Endodermal cell (in vitro differentiated cells): ENCODE data around the gene GCNT2. TPM values are rescaled to one million over a fixed set of nuclear protein-coding genes. Genes with fewer than 3 reads are reported as not detected.
"Not testable (repeated sequence)": the region's sequence is repeated elsewhere in the genome, so short reads cannot be mapped to it uniquely, and the experiment has no call there.

Experiments used
- DNase-seq: peaks from one replicate; pipeline ENCODE4 v3.0.0-alpha.2; 2017
- H3K27ac ChIP-seq: 2 replicates; pipeline ENCODE4 v1.5.1; 2013; ENCODE audit warnings: mild to moderate bottlenecking, low read depth, low read length, moderate library complexity
- H3K27me3 ChIP-seq: 2 replicates; pipeline ENCODE4 v1.6.1; 2013; ENCODE audit warnings: mild to moderate bottlenecking, low read length, moderate library complexity; ENCODE audit not compliant: insufficient read depth, control insufficient read depth, poor library complexity, severe bottlenecking
- H3K36me3 ChIP-seq: 2 replicates; pipeline ENCODE4 v1.7.0; 2013; ENCODE audit warnings: mild to moderate bottlenecking, low read length, moderate library complexity; ENCODE audit not compliant: control insufficient read depth, insufficient read depth
- H3K4me1 ChIP-seq: one replicate; pipeline ENCODE4 v1.7.0; 2013; ENCODE audit warnings: low read length; ENCODE audit not compliant: control insufficient read depth, insufficient read depth
- H3K4me3 ChIP-seq: 2 replicates; pipeline ENCODE4 v1.5.1; 2013; ENCODE audit warnings: mild to moderate bottlenecking, low read length, moderate library complexity
- H3K9ac ChIP-seq: 2 replicates; pipeline ENCODE4 v1.6.1; 2013; ENCODE audit warnings: mild to moderate bottlenecking, low read length, moderate library complexity; ENCODE audit not compliant: poor library complexity, severe bottlenecking; ENCODE audit errors: extremely low read depth
- H3K9me3 ChIP-seq: 2 replicates; pipeline ENCODE4 v1.6.1; 2013; ENCODE audit warnings: mild to moderate bottlenecking, low read length, moderate library complexity; ENCODE audit not compliant: control insufficient read depth
- H3K27ac Mint-ChIP-seq: 2 replicates; pipeline ENCODE4 v1.8.0; 2020; ENCODE audit warnings: mixed read lengths
- H3K27me3 Mint-ChIP-seq: 2 replicates; pipeline ENCODE4 v1.8.0; 2021; ENCODE audit warnings: mild to moderate bottlenecking, mixed read lengths; ENCODE audit not compliant: insufficient read depth
- H3K36me3 Mint-ChIP-seq: 2 replicates; pipeline ENCODE4 v1.8.0; 2020; ENCODE audit warnings: low read depth, mixed read lengths
- H3K4me1 Mint-ChIP-seq: 2 replicates; pipeline ENCODE4 v1.8.0; 2020; ENCODE audit warnings: mixed read lengths
- H3K4me3 Mint-ChIP-seq: 2 replicates; pipeline ENCODE4 v1.8.0; 2020; ENCODE audit warnings: mild to moderate bottlenecking, moderate library complexity, mixed read lengths
- H3K9me3 Mint-ChIP-seq: 2 replicates; pipeline ENCODE4 v1.8.0; 2020; ENCODE audit warnings: mild to moderate bottlenecking, mixed read lengths
- CTCF ChIP-seq: fragments of 200-600 bp; sonication (generic); conservative IDR thresholded peaks from 2 replicates; pipeline ENCODE4 v1.5.0; 2021; ENCODE audit warnings: antibody characterized with exemption, mild to moderate bottlenecking
- WGBS, 2 experiments: methylation state at CpG; one replicate each; pipeline versions ENCODE4 v1.1.5 to v1.1.7; 2013; ENCODE audit warnings: missing lambda C conversion rate in 2 of 2, mixed read lengths in 1 of 2; ENCODE audit not compliant: insufficient coverage in 1 of 2, insufficient read length in 1 of 2; 5-methylcytosine and 5-hydroxymethylcytosine counted together
- total RNA-seq, 2 donors: library from RNA; stranded (reverse); fragmentation: NEBNext Ultra II Directional in 1 of 2; extraction: Animal tissue kit (Norgen Biotek cat#: 25700) in 1 of 2; gene quantifications; 2 replicates in 1 of 2; 3 replicates in 1 of 2; pipeline ENCODE4 v1.2.1, GENCODE V29; 2021

The GCNT2 gene
- total RNA-seq, 2 donors from 2014 or later = 23.3 to 24.9 TPM

DNA sequence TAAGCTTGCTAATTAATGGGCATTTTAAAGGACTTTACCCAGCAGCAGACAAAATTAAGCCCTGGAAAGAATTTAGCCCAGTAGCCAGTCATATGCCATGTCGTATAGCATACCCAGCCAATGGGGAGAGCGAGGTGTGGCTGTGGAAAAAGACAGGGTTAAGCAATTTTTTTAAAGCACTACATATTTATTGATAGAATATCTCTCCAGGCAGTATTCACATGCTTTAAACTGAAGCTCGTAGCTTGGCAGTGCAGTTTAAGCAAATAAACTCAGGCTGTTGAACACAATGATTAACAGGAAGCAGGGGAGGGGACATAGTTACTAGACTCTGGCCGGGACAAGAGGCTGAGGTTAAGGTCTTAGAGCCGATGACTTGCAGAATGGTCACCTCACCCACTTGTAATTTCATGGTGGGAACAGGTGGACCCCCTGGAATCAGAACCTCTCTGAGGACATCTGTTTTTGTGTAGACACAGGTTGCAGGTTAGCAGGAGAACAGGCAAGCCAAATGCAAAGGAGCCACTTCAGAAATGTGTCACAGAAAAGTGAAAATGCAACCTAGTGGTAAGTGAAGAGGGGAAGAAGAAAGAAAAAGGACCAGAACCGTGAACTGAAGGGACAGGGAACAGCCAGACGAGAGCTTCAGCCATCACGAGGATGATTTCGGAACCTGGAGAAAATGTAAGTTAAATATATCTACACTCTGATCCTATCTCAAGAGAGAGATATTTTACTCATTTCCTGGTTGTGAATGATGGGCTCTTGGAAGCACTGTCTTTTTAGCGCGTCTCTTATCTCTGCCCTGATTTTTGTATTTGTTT is 7.2 kb downstream of the GCNT2 start:
- Histone ChIP-seq H3K27ac (no peak overlapping the region), H3K27me3 (no peaks in the 10 kb centered on the region), H3K9me3 (no peaks in the 10 kb centered on the region), H3K4me3 (no peak overlapping the region), H3K36me3 (no peaks in the 10 kb centered on the region), H3K9ac (no peak overlapping the region), H3K4me1 (peaks cover 7% of the 10 kb centered on the region)
- no peaks in the 10 kb centered on the region for H3K36me3 Mint-ChIP-seq
- no peak for TF ChIP-seq CTCF
- WGBS, 2 experiments = 85 to 86% methylated on average over 8 to 10 of the region's 11 CpGs
- no peak overlapping the region for H3K4me3 Mint-ChIP-seq
- peak overlapping the region; percentile 85 for H3K27ac Mint-ChIP-seq
- H3K9me3 Mint-ChIP-seq = no peaks in the 10 kb centered on the region
- H3K4me1 Mint-ChIP-seq = peaks cover 25% of the 10 kb centered on the region
- H3K27me3 Mint-ChIP-seq = no peaks in the 10 kb centered on the region
- DNase-seq = peak; percentile 66

DNA sequence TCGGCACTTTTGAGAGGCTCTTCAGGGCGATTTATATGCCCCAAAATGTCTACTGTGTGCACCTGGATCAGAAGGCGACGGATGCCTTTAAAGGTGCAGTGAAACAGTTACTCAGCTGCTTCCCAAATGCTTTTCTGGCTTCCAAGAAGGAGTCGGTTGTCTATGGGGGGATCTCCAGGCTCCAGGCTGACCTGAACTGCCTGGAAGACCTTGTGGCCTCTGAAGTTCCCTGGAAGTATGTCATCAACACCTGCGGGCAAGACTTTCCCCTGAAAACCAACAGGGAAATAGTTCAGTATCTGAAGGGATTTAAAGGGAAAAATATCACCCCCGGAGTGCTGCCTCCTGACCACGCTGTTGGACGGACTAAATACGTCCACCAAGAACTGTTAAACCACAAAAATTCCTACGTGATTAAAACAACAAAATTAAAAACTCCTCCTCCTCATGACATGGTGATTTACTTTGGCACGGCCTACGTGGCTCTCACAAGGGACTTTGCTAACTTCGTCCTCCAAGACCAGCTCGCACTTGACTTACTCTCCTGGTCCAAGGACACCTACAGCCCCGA is 8.2 kb downstream of the GCNT2 start:
- Mint-ChIP-seq H3K36me3 (no peaks in the 10 kb centered on the region), H3K27ac (peak overlapping the region; percentile 35), H3K4me1 (peaks cover 23% of the 10 kb centered on the region), H3K9me3 (no peaks in the 10 kb centered on the region), H3K4me3 (no peak overlapping the region), H3K27me3 (no peaks in the 10 kb centered on the region)
- Histone ChIP-seq H3K9ac (no peak overlapping the region), H3K4me3 (no peak overlapping the region), H3K4me1 (peaks cover 7% of the 10 kb centered on the region), H3K27ac (no peak overlapping the region), H3K9me3 (no peaks in the 10 kb centered on the region), H3K27me3 (no peaks in the 10 kb centered on the region), H3K36me3 (no peaks in the 10 kb centered on the region)
- 93% methylated on average over 16 of the region's 16 CpGs for WGBS, 2 experiments
- no peak for TF ChIP-seq CTCF
- DNase-seq = no peak

DNA sequence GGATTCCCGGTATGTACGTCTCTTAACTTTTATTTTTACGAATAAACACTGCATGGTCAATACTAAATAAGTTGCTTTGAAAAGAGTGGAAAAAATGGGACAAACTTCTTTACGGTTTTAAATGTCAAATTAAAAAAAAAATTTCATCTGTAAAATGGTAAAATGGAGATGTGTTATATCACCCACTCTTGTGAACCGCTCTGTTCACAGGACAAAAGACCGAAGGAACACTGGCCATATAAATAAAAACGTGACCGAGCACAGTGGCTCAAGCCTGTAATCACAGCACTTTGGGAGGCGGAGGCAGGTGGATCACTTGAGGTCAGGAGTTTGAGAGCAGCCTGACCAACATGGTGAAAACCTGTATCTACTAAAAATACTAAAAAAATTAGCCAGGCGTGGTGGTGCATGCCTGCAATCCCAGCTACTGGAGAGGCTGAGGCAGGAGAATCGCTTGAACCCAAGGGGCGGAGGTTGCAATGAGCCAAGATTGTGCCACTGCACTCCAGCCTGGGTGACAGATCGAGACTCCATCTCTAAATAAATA is 8.8 kb downstream of the GCNT2 start:
- H3K36me3 Mint-ChIP-seq, H3K27ac Mint-ChIP-seq, H3K4me3 Mint-ChIP-seq: not testable (repeated sequence)

More for the DNA sequence above, 8.8 kb downstream of the GCNT2 start:
- H3K36me3 ChIP-seq, H3K27me3 Mint-ChIP-seq, H3K4me1 ChIP-seq, DNase-seq, H3K27ac ChIP-seq, H3K9ac ChIP-seq, H3K9me3 Mint-ChIP-seq, H3K4me3 ChIP-seq, H3K9me3 ChIP-seq, H3K27me3 ChIP-seq: not testable (repeated sequence)
- 95 to 96% methylated on average over 10 to 13 of the region's 13 CpGs for WGBS, 2 experiments
- peaks cover 23% of the 10 kb centered on the region for H3K4me1 Mint-ChIP-seq
